Endothelial cell of umbilical vein (primary cell): ENCODE results near the gene NKAIN4.
"Not testable (repeated sequence)": the region's sequence is repeated elsewhere in the genome, so short reads cannot be mapped to it uniquely, and the experiment has no call there.

Experiments
- CTCF ChIP-seq, 2 donors: IDR thresholded peaks; 1 replicate in 1 of 2; 2 replicates in 1 of 2; pipeline ENCODE4 v1.5.1; 2011; ENCODE audit warnings: low read length in 2 of 2, mild to moderate bottlenecking in 2 of 2, moderate library complexity in 2 of 2, control low read depth in 1 of 2, inconsistent platforms in 1 of 2, low read depth in 1 of 2; ENCODE audit not compliant: insufficient read depth in 1 of 2; ENCODE audit errors: extremely low read depth in 1 of 2
- EZH2 ChIP-seq: IDR thresholded peaks from 2 replicates; pipeline ENCODE4 v1.6.1; 2012; ENCODE audit warnings: borderline replicate concordance, low read depth, mild to moderate bottlenecking, moderate library complexity, low read length, inconsistent platforms; ENCODE audit not compliant: severe bottlenecking
- JUN ChIP-seq: IDR thresholded peaks from 2 replicates; pipeline ENCODE4 v1.6.1; 2011; ENCODE audit warnings: borderline replicate concordance, low read depth; ENCODE audit not compliant: insufficient read length, insufficient read depth
- POLR2A ChIP-seq: IDR thresholded peaks from 2 replicates; pipeline ENCODE4 v1.6.1; 2012; ENCODE audit warnings: low read depth, mild to moderate bottlenecking, control low read depth, low read length
- POLR2AphosphoS5 ChIP-seq: IDR thresholded peaks from 2 replicates; pipeline ENCODE4 v1.6.1; 2012; ENCODE audit warnings: low read depth, mild to moderate bottlenecking, control low read depth, low read length, moderate library complexity; ENCODE audit not compliant: insufficient read depth

GRCh38 chr20:63221400-63222053 is 32.7 kb downstream of the NKAIN4 start:
- not testable (repeated sequence) for TF ChIP-seq CTCF (IDR thresholded peaks at IDR 0.05; ENCODE audit: extremely low read depth in 1 of 2, insufficient read depth in 1 of 2, low read depth in 1 of 2, low read length in 2 of 2); POLR2A; EZH2; POLR2AphosphoS5; JUN
